ENCODE data around the gene TMEM255B. TPM values are rescaled to one million over a fixed set of nuclear protein-coding genes. Genes with fewer than 3 reads are reported as not detected.

Gene TMEM255B
- total and polyA plus RNA-seq, 9 of the 15 experiments (the other 6 are each of a cell fraction or from before 2014, with no cell fraction given), result 0.01 to 0.75 (median 0.23) TPM

GRCh38 chr13:113742000-113742441 lies 17.0 kb upstream of the TMEM255B start (continued):
- TF ChIP-seq TFE3 (CRISPR knock-in tag; IDR thresholded peaks at IDR 0.05) (no peak; the same call in 1 of the 2 replicates), ZNF785 (CRISPR knock-in tag; IDR thresholded peaks at IDR 0.05) (no peak), CHD2 (IDR thresholded peaks at IDR 0.05; ENCODE audit: low read depth, low read length) (no peak), CBFA2T3 (IDR thresholded peaks at IDR 0.05) (peak; percentile 9; the same call in 1 of the 2 replicates), ZNF740 (CRISPR knock-in tag; IDR thresholded peaks at IDR 0.05) (no peak), ZNF740 (tag; IDR thresholded peaks at IDR 0.05) (no peak), ZNF347 (CRISPR knock-in tag; IDR thresholded peaks at IDR 0.05; ENCODE audit: low read depth) (no peak), EZH2 (IDR thresholded peaks at IDR 0.05; ENCODE audit: borderline replicate concordance, low read depth, low read length) (no peak), ZNF696 (CRISPR knock-in tag; conservative IDR thresholded peaks at IDR 0.05) (no peak), NR0B1 (IDR thresholded peaks at IDR 0.05; ENCODE audit: partially characterized antibody) (no peak), TFAM (CRISPR knock-in tag; conservative IDR thresholded peaks at IDR 0.05) (no peak), ZBTB34 (CRISPR knock-in tag; IDR thresholded peaks at IDR 0.05) (no peak), ZNF232 (CRISPR knock-in tag; IDR thresholded peaks at IDR 0.05) (no peak), ZBTB9 (CRISPR knock-in tag; IDR thresholded peaks at IDR 0.05) (no peak), HDAC8 (tag; IDR thresholded peaks at IDR 0.05) (no peak), ZNF75A (CRISPR knock-in tag; IDR thresholded peaks at IDR 0.05) (no peak), YY1 (IDR thresholded peaks at IDR 0.05; ENCODE audit: borderline replicate concordance in 1 of 3, control insufficient read depth in 1 of 3, extremely low read depth in 1 of 3, insufficient read depth in 3 of 3, insufficient read length in 1 of 3, insufficient replicate concordance in 2 of 3, low read depth in 1 of 3, low read length in 2 of 3) (no peak), CEBPG (CRISPR knock-in tag; IDR thresholded peaks at IDR 0.05) (no peak), CEBPG (tag; conservative IDR thresholded peaks at IDR 0.05 in 1 of 2, IDR thresholded peaks at IDR 0.05 in 1 of 2) (0 out of 4 replicates have a peak, but pooled peaks of 1 of the 2 experiments have one; percentile 20)
